Breast epithelium (tissue), 4 donors: ENCODE results near the gene BCAS3. TPM values are rescaled to one million over a fixed set of nuclear protein-coding genes. Genes with fewer than 3 reads are reported as not detected.

Source experiments
- DNase-seq, 2 donors: peaks; one replicate each; pipeline ENCODE4 v3.0.0-alpha.2; 2019; ENCODE audit warnings: low spot score in 2 of 2
- H3K27ac ChIP-seq, 2 donors: fragments of 200-600 bp; sonication (generic) in 1 of 2; one replicate each; pipeline ENCODE4 v1.5.1; 2016 to 2019; ENCODE audit warnings: mild to moderate bottlenecking in 1 of 2
- H3K27me3 ChIP-seq, 2 donors: fragments of 200-600 bp; sonication (generic) in 1 of 2; one replicate each; pipeline versions ENCODE4 v1.5.1 to v1.6.0; 2017 to 2019; ENCODE audit warnings: control low read depth in 1 of 2, mild to moderate bottlenecking in 1 of 2
- H3K36me3 ChIP-seq: fragments of 200-600 bp; one replicate; pipeline ENCODE4 v1.5.1; 2019
- H3K4me1 ChIP-seq, 2 donors: fragments of 200-600 bp; sonication (generic); one replicate each; pipeline ENCODE4 v1.5.1; 2016 to 2019; ENCODE audit warnings: control low read depth in 1 of 2
- H3K4me3 ChIP-seq, 3 donors: fragments of 200-600 bp; sonication (generic); 1 replicate in 2 of 3; 2 replicates in 1 of 3; pipeline ENCODE4 v1.5.1; 2016 to 2019; ENCODE audit warnings: mild to moderate bottlenecking in 3 of 3, moderate library complexity in 2 of 3
- H3K9me3 ChIP-seq, 2 donors: fragments of 200-600 bp; sonication (generic) in 1 of 2; one replicate each; pipeline ENCODE4 v1.5.1; 2016 to 2019; ENCODE audit warnings: control low read depth in 1 of 2
- POLR2A ChIP-seq: fragments of 450-650 bp; IDR thresholded peaks from one replicate; pipeline ENCODE4 v1.6.1; 2016; ENCODE audit warnings: antibody characterized with exemption, mild to moderate bottlenecking, moderate library complexity
- POLR2AphosphoS5 ChIP-seq, 3 donors: sonication (generic); formaldehyde crosslinking; IDR thresholded peaks; one replicate each; pipeline ENCODE4 v1.6.1; 2017; ENCODE audit warnings: antibody characterized with exemption in 3 of 3
- intact Hi-C: fragments of 100-400 bp; cut with DNase I; formaldehyde crosslinking; loops from one replicate; pipeline ENCODE4 v1.15.1; 2023; ENCODE audit warnings: low total_unique reads
- total RNA-seq, 3 donors: library from RNA; depleted of rRNA; stranded (reverse); fragments of >200 nt; gene quantifications; one replicate each; pipeline ENCODE4 v1.1.0, GENCODE V29; 2016
- TF ChIP-seq, protein P1 (sequence below), 3 donors: fragments of 450-650 bp; IDR thresholded peaks; one replicate each; pipeline ENCODE4 v1.5.1; 2016 to 2017; ENCODE audit warnings: antibody characterized with exemption in 3 of 3, mild to moderate bottlenecking in 3 of 3, moderate library complexity in 3 of 3

Gene BCAS3
- total RNA-seq, 3 donors from 2014 or later = 30.8 to 47.9 (median 31.2) TPM

DNA sequence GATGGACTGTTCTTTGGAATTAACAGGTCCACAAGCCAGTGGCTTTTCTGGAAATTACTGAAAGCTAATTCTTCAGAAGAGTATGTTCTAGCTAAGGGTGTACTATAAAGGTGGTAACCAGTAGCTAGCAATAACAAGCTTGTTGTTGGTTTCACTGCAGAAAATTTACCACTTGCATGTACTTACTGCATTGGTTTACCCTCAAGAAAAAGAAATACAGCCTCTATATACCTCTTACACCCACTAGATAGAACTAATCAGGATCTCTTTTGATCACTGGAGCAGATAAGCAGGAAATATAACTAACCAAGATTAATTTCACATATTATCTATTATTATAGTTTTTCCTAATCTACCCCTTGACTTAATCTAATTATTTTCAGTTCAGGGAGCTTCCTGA, 537.1 kb downstream of the BCAS3 start:
- H3K27ac ChIP-seq = no peak overlapping the region
- no peak overlapping the region for H3K4me3 ChIP-seq
- no peaks in the 10 kb centered on the region for H3K27me3 ChIP-seq
- no peaks in the 10 kb centered on the region for H3K36me3 ChIP-seq
- intact Hi-C loops = no loop called here
- no peaks in the 10 kb centered on the region for H3K4me1 ChIP-seq
- no peak for DNase-seq
- no peaks in the 10 kb centered on the region for H3K9me3 ChIP-seq
- TF ChIP-seq, protein P1, sequence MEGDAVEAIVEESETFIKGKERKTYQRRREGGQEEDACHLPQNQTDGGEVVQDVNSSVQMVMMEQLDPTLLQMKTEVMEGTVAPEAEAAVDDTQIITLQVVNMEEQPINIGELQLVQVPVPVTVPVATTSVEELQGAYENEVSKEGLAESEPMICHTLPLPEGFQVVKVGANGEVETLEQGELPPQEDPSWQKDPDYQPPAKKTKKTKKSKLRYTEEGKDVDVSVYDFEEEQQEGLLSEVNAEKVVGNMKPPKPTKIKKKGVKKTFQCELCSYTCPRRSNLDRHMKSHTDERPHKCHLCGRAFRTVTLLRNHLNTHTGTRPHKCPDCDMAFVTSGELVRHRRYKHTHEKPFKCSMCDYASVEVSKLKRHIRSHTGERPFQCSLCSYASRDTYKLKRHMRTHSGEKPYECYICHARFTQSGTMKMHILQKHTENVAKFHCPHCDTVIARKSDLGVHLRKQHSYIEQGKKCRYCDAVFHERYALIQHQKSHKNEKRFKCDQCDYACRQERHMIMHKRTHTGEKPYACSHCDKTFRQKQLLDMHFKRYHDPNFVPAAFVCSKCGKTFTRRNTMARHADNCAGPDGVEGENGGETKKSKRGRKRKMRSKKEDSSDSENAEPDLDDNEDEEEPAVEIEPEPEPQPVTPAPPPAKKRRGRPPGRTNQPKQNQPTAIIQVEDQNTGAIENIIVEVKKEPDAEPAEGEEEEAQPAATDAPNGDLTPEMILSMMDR (IDR thresholded peaks at IDR 0.05) = no peak
- no peak for TF ChIP-seq POLR2A
- TF ChIP-seq POLR2AphosphoS5 (IDR thresholded peaks at IDR 0.05) = no peak

- no peak for TF ChIP-seq POLR2A
- TF ChIP-seq, protein P1 (IDR thresholded peaks at IDR 0.05) = no peak
- TF ChIP-seq POLR2AphosphoS5 (IDR thresholded peaks at IDR 0.05) = no peak
- no peak for DNase-seq
Observed at GRCh38 chr17:61216066-61216465, 538.4 kb downstream of the BCAS3 start.

DNA sequence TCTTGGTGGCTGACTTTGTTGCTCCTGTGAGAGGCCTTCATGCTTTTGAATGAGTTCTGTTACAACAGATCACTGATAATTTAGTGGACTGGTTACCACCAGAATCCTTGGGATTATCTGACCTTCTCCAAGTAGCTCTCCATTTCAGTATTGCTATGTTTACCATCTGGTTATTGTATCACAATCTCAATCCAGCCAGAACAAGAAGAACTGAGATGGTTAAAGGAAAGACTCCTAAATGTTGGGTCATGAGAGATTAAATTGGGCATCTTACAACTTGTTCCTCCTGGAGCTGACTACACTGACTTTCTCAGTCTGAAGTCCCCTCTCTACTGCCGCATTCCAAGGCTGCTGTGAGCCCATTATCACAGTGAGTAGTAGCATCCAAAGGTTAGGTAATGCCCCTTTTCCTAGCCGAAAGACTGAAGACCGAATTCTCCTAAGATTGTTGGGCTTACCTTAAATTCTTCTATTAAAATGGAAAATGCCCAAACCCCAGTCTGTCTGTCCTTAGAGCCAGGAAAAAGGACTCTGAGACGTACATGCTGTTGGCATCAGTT, 540.3 kb downstream of the BCAS3 start:
- H3K4me3 ChIP-seq = no peak overlapping the region
- H3K4me1 ChIP-seq = no peaks in the 10 kb centered on the region
- no peaks in the 10 kb centered on the region for H3K36me3 ChIP-seq
- no peak for TF ChIP-seq POLR2AphosphoS5 (IDR thresholded peaks at IDR 0.05)
- intact Hi-C loops = no loop called here
- no peak overlapping the region for H3K27ac ChIP-seq
- H3K27me3 ChIP-seq = no peaks in the 10 kb centered on the region
- DNase-seq = no peak
- H3K9me3 ChIP-seq = no peaks in the 10 kb centered on the region

More at GRCh38 chr17:61216066-61216465, 538.4 kb downstream of the BCAS3 start:
- no peak overlapping the region for H3K27ac ChIP-seq
- no peaks in the 10 kb centered on the region for H3K36me3 ChIP-seq
- intact Hi-C loops = no loop called here
- H3K4me3 ChIP-seq = no peak overlapping the region
- no peaks in the 10 kb centered on the region for H3K9me3 ChIP-seq
- H3K4me1 ChIP-seq = no peaks in the 10 kb centered on the region
- no peaks in the 10 kb centered on the region for H3K27me3 ChIP-seq

GRCh38 chr17:61218438-61218837, 540.8 kb downstream of the BCAS3 start:
- H3K4me3 ChIP-seq = no peak overlapping the region
- TF ChIP-seq, protein P1 (IDR thresholded peaks at IDR 0.05) = no peak
- TF ChIP-seq POLR2AphosphoS5 (IDR thresholded peaks at IDR 0.05) (no peak), POLR2A (no peak)
- no peak overlapping the region for H3K27ac ChIP-seq
- intact Hi-C loops = no loop called here
- no peak for DNase-seq
- H3K9me3 ChIP-seq = no peaks in the 10 kb centered on the region
- H3K4me1 ChIP-seq = no peaks in the 10 kb centered on the region
- no peaks in the 10 kb centered on the region for H3K36me3 ChIP-seq
- H3K27me3 ChIP-seq = no peaks in the 10 kb centered on the region

- no peak for DNase-seq
Observed at GRCh38 chr17:61219460-61219859, 541.8 kb downstream of the BCAS3 start.

More at GRCh38 chr17:61219460-61219859, 541.8 kb downstream of the BCAS3 start:
- TF ChIP-seq, protein P1 (IDR thresholded peaks at IDR 0.05) = no peak
- TF ChIP-seq POLR2AphosphoS5 (IDR thresholded peaks at IDR 0.05) (no peak), POLR2A (no peak)
- H3K4me1 ChIP-seq = no peaks in the 10 kb centered on the region
- H3K9me3 ChIP-seq = no peaks in the 10 kb centered on the region
- no peaks in the 10 kb centered on the region for H3K27me3 ChIP-seq
- no peak overlapping the region for H3K4me3 ChIP-seq
- no peaks in the 10 kb centered on the region for H3K36me3 ChIP-seq
- H3K27ac ChIP-seq = no peak overlapping the region
- intact Hi-C loops = no loop called here
